Ascending aorta (tissue), 2 donors: ENCODE measurements around the gene STAMBPL1. TPM values are rescaled to one million over a fixed set of nuclear protein-coding genes. Genes with fewer than 3 reads are reported as not detected.

Experiments
- DNase-seq, 2 donors: peaks; one replicate each; pipeline ENCODE4 v3.0.0-alpha.2; 2019; ENCODE audit warnings: low spot score in 2 of 2
- H3K27ac ChIP-seq, 2 donors: fragments of 200-600 bp; sonication (generic); one replicate each; pipeline ENCODE4 v1.5.1; 2016 to 2017; ENCODE audit warnings: mild to moderate bottlenecking in 1 of 2
- H3K27me3 ChIP-seq: fragments of 200-600 bp; sonication (generic); one replicate; pipeline ENCODE4 v1.5.1; 2017
- H3K36me3 ChIP-seq, 2 donors: fragments of 200-600 bp; sonication (generic); one replicate each; pipeline ENCODE4 v1.5.1; 2016
- H3K4me1 ChIP-seq, 2 donors: fragments of 200-600 bp; sonication (generic); one replicate each; pipeline ENCODE4 v1.5.1; 2016 to 2017; ENCODE audit warnings: mild to moderate bottlenecking in 1 of 2
- H3K4me3 ChIP-seq, 2 donors: fragments of 200-600 bp; sonication (generic); one replicate each; pipeline ENCODE4 v1.5.1; 2016 to 2017; ENCODE audit warnings: mild to moderate bottlenecking in 1 of 2
- H3K9me3 ChIP-seq, 2 donors: fragments of 200-600 bp; sonication (generic); one replicate each; pipeline ENCODE4 v1.5.1; 2016
- CTCF ChIP-seq, 3 experiments: fragments of 200-600 bp in 2 of 3; fragments of 450-650 bp in 1 of 3; sonication (generic) in 2 of 3; IDR thresholded peaks; one replicate each; pipeline ENCODE4 v1.5.1; 2016 to 2019; ENCODE audit warnings: antibody characterized with exemption in 3 of 3, mild to moderate bottlenecking in 1 of 3, moderate library complexity in 1 of 3
- intact Hi-C: fragments of 100-400 bp; cut with DNase I; formaldehyde crosslinking; loops from one replicate; pipeline ENCODE4 v1.15.1; 2023
- total RNA-seq: library from RNA; depleted of rRNA; stranded (reverse); fragments of >200 nt; gene quantifications from one replicate; pipeline ENCODE4 v1.1.0, GENCODE V29; 2016

STAMBPL1 gene
- total RNA-seq, 1 donor from 2014 or later, result 37.0 TPM

GRCh38 chr10:88901206-88901983 is 21.4 kb downstream of the STAMBPL1 start:
- no peaks in the 10 kb centered on the region for H3K4me1 ChIP-seq
- H3K27me3 ChIP-seq, result no peaks in the 10 kb centered on the region
- no peaks in the 10 kb centered on the region for H3K9me3 ChIP-seq
- no peak overlapping the region for H3K27ac ChIP-seq
- TF ChIP-seq CTCF (IDR thresholded peaks at IDR 0.05), result no peak
- H3K36me3 ChIP-seq, result no peaks in the 10 kb centered on the region
- no peak overlapping the region for H3K4me3 ChIP-seq
- intact Hi-C loops, result no loop called here
- no peak for DNase-seq

GRCh38 chr10:88901984-88902789 is 22.1 kb downstream of the STAMBPL1 start:
- intact Hi-C loops, result no loop called here
- no peak for TF ChIP-seq CTCF (IDR thresholded peaks at IDR 0.05)
- DNase-seq, result no peak
- Histone ChIP-seq H3K27me3 (no peaks in the 10 kb centered on the region), H3K4me3 (no peak overlapping the region), H3K36me3 (no peaks in the 10 kb centered on the region), H3K27ac (no peak overlapping the region), H3K9me3 (no peaks in the 10 kb centered on the region), H3K4me1 (no peaks in the 10 kb centered on the region)

- Histone ChIP-seq H3K27me3 (no peaks in the 10 kb centered on the region), H3K9me3 (no peaks in the 10 kb centered on the region), H3K27ac (no peak overlapping the region), H3K36me3 (no peaks in the 10 kb centered on the region), H3K4me3 (no peak overlapping the region), H3K4me1 (no peaks in the 10 kb centered on the region)
- DNase-seq, result no peak
- intact Hi-C loops, result no loop called here
- no peak for TF ChIP-seq CTCF (IDR thresholded peaks at IDR 0.05)
Measured at GRCh38 chr10:88903715-88904114, 23.7 kb downstream of the STAMBPL1 start.

- intact Hi-C loops, result no loop called here
- no peaks in the 10 kb centered on the region for H3K9me3 ChIP-seq
- H3K27me3 ChIP-seq, result no peaks in the 10 kb centered on the region
- DNase-seq, result no peak
- H3K27ac ChIP-seq, result no peak overlapping the region
- no peak for TF ChIP-seq CTCF (IDR thresholded peaks at IDR 0.05)
- no peaks in the 10 kb centered on the region for H3K4me1 ChIP-seq
- no peak overlapping the region for H3K4me3 ChIP-seq
- no peaks in the 10 kb centered on the region for H3K36me3 ChIP-seq
Measured at GRCh38 chr10:88906921-88907320, 26.9 kb downstream of the STAMBPL1 start.

GRCh38 chr10:88908194-88908593 is 28.1 kb downstream of the STAMBPL1 start:
- H3K36me3 ChIP-seq, result no peaks in the 10 kb centered on the region
- intact Hi-C loops, result no loop called here
- H3K4me1 ChIP-seq, result no peaks in the 10 kb centered on the region

More at GRCh38 chr10:88908194-88908593, 28.1 kb downstream of the STAMBPL1 start:
- no peak for TF ChIP-seq CTCF (IDR thresholded peaks at IDR 0.05)
- DNase-seq, result no peak
- H3K27ac ChIP-seq, result no peak overlapping the region
- no peak overlapping the region for H3K4me3 ChIP-seq
- no peaks in the 10 kb centered on the region for H3K9me3 ChIP-seq
- no peaks in the 10 kb centered on the region for H3K27me3 ChIP-seq
